GM10847 (cell line): ENCODE measurements around the gene PLCD4.

Source experiments
- POLR2A ChIP-seq: IDR thresholded peaks from 2 replicates; pipeline ENCODE4 v1.6.1; 2011; ENCODE audit not compliant: insufficient read length; ENCODE audit errors: extremely low read depth

PLCD4 gene

DNA sequence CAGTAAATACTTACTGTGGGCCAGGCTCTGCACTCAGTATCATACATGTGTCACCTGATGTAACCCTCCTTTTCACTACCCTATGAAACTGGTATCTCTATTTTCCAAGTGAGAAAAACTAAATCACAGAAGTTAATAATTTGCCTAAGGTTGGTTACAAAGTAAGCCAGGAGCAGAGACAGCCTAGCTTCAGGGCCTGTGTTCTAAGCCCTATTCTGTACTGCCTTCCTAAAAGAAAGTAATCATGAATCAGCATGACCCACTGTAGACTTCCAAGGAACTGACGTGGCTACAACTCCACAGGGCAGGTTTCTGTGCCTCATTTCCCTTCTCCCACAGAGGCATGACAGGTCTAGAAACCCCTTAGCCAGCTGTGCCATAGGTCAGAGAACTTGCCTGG lies 37.4 kb downstream of the PLCD4 start:
- TF ChIP-seq POLR2A, result no peak

DNA sequence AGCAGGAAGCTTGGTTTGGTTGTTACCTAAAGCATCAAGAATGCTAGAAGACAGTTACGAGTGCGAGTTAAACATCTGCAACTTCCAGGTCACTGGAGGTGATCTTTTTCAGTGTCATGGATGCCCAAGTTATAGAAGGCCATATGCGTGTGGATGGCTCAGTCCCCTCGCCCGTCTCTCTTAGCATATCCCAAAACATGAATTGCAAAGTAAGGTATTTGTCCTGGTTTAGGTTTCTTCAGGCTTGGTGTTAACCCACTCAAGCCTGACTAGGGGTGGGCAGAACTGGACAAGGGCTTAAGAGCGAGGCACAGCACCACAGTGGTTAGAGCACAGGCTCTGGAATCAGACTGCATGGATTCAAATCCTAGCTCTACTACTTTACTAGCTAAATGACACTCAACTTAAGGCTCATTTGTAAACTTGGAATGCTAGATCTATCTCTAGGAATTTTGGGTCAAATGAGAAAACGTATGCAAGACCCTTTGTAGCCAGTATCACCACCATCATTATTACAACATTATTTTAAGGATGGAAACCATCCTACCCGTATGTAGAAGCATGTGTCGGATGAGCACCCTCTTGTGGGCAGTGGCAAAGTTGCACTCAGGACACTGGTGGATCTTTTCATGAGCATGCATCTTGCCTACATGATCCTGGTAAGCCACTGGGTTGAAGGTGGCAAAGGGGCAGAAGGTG lies 40.5 kb downstream of the PLCD4 start:
- TF ChIP-seq POLR2A, result no peak

DNA sequence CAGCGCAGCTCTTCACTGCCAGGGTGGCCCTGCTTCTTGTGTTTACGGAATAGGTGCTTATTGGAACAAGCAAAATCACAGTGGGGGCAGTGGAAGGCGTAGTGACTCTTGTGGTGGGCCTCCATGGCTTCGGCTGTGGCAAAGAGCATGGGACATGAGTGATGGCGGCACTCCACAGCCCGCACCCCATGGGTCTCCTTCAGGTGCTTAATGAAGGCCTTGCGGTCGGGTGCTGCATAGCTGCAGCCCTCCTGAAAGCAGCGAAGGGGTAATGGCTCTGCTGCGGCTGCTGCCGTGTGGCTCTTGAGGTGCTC lies 41.0 kb downstream of the PLCD4 start:
- no peak for TF ChIP-seq POLR2A

DNA sequence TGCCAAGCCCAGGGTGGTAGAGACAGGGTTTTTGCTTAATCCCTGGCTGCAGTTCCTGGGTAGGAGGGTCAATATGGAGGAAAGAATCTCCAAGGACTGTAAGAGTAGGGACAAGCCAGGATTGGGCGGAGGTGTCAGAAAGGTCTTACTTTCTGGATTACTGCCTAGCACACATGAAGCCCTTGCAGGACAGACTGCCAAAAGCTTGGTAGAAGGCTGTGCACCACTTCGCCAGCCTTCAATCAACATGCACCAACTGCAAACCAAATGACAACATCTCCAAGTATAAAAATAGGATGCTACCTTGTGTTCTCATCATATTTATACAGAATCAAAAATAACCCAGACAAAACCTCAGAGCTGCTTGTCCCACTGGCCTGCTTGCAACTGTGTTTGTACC lies 48.1 kb downstream of the PLCD4 start:
- TF ChIP-seq POLR2A, result no peak

DNA sequence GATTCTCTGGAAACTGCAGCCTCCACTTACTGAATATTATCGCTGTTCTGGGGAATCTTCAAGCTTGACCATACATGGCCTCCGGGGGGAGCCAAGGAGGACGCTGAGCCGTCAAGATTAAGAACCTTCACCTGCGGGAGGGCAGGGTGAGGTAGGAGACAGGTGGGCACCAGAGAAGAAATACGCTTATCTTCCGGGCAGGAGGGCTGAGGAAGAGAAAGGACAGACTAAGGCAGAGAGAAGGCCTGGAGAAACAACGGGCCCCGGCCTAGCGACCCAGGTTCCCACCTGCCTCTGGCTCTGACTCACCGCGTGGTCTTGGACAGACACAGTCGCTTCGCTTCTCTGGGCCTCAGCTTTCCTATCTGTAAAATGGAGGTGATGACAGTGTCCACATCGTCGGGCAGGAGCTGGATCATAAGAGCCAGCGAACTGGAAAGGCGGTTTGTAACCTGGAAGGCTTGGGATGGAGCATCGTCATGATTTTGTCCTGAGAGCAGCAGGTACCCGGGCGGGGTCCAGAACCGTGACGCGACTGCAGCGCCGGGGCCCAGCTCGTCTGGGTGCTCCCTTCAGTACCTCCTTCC lies 51.1 kb downstream of the PLCD4 start:
- no peak for TF ChIP-seq POLR2A

DNA sequence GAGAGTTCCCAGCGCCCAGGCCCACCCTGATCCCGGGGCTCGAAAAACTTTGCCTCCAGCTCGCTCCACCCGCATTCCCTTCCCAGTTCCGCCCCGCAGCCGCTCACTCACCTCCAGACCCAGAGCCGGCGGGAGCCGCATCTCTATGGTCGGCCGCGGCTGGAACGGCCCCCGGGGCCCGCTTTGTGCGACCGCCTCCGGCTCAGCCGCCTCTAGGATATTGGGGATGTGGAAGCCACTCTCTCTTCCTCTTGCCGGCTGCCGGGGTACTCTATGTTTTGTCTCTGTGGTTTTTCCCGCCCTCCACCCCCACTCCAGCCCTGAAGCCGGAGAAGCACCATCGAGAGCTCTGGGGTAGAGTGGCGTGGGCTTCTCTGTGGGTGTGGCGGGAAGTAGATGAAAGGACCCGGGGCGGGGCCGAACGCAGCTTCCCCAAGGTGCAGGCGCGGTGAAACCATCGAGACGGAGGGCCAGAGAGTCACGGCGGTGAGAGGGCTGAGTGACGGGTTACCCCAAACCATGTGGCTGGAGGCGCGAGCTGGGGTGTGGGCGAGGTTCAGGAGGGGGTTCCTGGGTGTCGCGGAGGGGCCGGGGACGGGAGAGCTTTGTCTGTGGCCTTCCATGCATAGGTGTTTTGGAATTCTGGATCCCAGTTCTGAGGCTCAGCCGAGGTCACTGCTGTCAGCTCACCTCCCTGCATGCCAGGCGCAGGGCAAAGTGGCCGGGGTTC lies 51.7 kb downstream of the PLCD4 start, which contains the start of the genes BCS1L and ZNF142:
TSS of gene BCS1L (plus strand) at position 426 of the 730 bp plus-strand sequence. CDS start 1,305 bp downstream, outside the sequence.
TSS of gene ZNF142 (minus strand) at position 366 of the 730 bp plus-strand sequence. CDS start 3,194 bp downstream, outside the sequence.
- TF ChIP-seq POLR2A, result peak; percentile 58

DNA sequence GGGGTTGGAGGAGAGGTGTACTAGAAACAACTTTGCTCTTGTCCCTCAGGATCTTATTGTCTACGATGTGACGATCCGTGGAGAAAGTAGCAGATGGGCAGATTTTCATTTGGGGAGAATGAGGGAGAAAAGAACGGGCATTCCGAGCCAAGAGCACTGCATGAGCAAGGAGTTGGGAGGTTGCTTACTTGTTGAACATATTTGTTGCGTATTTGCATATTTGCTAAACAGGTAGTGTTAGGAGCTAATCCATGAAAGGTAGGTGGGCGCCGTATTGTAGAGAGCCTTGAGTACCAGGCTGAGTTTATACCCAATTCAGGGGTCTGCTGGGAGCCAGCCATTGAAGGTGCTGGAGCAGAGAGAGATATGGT lies 52.3 kb downstream of the PLCD4 start:
- no peak for TF ChIP-seq POLR2A

DNA sequence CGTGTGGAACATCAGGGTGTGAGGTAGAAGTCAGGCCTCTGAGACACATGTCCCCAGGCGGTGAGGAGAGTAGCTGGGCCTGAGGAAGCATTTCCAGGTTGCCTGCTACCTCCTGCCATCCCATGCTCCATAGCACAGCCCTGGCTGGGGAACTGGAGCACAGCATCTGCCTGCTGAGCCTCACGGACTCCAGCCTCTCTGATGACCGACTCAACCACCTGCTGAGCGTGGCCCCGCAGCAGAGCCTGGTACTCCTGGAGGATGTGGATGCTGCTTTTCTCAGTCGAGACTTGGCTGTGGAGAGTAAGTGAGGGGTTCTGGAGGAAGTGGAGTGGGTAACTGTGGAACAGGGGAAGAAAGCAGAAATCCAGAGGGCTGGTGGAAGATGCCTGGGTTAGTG lies 54.7 kb downstream of the PLCD4 start:
- no peak for TF ChIP-seq POLR2A

DNA sequence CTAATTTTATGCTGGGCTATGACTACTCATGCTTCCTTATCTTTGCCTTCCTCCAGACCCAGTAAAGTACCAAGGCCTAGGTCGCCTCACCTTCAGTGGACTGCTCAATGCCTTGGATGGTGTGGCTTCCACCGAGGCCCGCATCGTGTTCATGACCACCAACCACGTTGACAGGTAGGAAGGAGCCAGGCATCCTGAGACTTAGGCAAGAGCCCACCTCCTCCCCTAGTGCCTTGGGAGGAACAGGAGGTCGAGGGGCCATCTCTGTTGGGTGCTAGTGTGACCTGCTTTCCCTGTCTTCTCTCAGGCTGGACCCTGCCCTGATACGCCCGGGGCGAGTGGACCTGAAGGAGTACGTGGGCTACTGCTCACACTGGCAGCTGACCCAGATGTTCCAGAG lies 55.1 kb downstream of the PLCD4 start:
- TF ChIP-seq POLR2A, result no peak

DNA sequence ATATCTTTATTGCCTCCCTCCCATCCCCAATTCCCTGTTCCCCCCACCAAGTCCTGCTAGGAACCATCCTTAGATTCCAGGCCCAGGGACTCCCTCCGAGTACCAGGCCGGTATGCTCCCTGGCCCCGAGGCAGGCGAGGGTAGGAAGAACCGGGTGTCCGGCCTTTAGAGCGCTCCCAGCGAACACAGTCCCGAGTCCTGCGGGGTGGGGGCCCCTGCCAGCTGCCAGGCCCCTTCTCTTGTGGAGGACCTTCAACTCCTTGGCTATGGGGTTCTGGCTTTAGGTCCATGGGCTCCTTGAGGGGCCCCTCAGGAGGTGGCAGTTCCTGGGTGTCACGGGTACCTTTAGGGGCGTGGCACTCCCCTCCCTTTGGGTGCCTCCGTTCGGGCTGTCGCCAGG lies 56.2 kb downstream of the PLCD4 start:
- TF ChIP-seq POLR2A, result no peak

DNA sequence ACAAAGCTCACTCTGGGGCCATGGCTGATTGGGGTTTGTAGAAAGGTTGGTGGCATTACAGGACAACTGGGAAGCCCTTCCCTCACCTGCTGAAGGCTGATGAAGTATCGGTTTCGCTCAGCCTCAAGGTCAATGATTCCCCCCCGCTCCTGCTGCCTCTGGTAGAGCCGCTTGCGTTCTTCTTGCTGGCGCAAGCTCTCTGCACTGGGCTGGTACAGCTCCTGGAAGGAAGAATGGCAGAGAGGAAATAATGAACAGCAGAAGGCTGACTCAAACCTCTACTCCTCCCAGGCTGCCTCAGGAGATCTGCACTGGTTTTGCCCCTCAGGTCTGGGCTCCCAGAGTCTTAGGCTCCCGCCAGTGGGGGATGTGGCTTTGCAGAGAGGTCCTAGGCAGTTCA lies 57.0 kb downstream of the PLCD4 start:
- TF ChIP-seq POLR2A, result no peak

DNA sequence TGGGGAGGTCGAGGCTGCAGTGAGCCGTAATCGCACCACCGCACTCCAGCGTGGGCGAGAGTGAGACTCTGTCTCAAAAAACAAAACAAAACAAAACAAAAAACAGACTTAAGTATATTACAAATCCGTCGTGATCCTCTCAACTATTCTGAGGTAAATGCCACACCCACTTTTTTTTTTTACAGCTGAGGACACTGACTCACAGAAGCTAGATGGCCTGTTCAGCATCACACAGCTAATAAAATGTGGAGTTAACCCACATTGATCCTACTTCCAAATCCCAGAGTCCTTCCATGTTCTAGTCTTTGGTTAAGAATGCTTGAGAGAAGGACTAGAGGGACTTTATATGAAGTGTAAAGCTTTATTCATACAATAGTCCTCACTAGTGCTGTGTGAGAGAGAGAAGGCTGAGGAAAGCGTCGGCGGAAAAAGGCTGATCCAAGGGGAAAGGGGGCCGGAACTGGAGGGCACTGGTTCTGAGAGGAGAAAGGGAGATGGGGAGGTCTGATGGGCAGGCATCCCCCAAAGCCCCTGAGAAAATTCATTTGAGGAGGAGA lies 63.5 kb downstream of the PLCD4 start:
- no peak for TF ChIP-seq POLR2A

DNA sequence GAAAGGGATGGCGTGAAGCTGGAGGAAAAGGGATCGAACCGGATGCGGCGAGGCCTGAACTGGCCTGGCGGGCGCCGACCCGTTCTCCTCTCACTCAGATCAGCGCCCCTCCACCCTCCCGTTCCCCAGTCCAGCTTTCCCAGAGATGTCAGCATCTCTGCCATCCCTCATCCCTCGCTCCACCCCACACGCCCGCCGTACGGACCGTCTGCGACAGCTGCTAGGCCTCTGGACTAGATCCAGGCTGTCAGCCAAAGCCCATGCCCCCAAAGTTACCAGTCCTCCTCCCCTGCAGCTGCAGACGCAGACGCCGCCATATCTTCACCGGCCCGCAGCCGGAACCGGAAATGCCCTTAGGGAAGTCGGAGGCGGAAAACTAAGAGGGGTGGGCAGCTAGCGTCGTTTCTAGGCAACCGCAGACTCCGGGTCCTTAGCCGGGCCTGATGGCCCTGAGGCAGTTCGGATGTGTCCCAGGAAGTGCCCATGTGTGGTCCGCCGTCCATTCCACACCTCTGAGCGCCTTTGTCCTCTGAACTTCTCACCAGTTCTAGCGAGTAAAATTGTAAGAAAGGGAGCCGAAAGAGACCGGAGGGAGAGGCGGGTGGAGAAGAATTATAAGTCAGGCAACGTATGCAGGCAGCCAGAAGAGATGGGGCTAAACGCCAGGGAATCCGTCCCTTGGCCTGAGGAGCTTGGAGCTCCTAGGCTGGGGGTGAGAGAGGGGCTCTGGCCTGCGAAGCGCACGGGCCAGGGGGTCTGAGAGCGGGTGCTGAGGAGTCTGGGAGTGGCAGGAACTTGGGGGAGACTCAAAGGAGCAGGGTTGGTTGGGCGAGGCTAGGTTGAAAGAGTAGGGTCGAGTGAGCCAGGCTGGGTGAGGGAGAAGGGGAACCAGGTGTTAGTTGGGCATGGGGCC lies 64.2 kb downstream of the PLCD4 start, which contains the start of the genes RNF25 and STK36:
TSS of gene RNF25 (minus strand) at position 349 of the 913 bp plus-strand sequence. CDS start at position 317, 32 bp downstream.
TSS of gene STK36 (plus strand) at position 433 of the 913 bp plus-strand sequence. CDS start 744 bp downstream, outside the sequence.
- peak; percentile 86 for TF ChIP-seq POLR2A

DNA sequence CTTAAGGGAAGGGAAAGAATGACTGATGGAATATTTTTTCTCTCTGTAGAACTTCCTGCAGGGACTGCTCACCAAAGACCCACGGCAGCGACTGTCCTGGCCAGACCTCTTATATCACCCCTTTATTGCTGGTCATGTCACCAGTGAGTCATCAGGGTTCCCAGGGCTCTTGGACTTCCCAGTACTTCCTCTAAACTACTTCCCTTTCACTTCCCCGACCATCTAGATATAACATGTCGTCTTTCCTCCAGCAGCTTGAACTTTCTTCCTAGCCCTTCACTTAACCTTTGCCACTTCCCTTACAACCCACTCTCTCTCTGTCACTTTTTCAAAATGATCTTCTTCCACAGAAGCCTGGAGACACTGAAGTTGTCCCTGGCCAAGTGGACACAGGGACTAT lies 71.4 kb downstream of the PLCD4 start:
- no peak for TF ChIP-seq POLR2A

DNA sequence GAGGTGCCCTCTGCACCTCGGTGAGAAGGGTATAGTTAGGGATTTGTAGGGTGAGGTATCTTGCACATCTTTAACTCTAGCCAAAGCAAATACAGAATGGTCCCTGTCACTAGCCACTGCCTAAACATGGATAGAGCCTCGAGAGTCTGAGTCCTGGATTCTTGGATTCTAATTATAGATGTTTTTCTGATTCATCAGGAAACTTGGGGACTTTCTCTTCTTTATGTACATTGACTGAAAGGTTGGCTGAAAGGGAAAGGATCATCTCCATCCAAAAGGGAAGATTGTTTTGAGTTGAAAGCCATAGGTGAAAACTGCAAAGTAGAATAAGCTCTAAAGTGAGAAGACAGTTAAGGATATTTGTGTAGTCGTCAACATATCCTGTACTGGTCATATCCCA lies 72.4 kb downstream of the PLCD4 start:
- no peak for TF ChIP-seq POLR2A
